Stimulated activated CD4-positive, alpha-beta T cell treated with anti-CD3 and anti-CD28 coated beads, TNF-alpha, amount 100 ng/mL, for 48 hours (primary cell): ENCODE results near the gene FCSK.

Experiments used
- DNase-seq, 3 donors: peaks; one replicate each; pipeline ENCODE4 v3.0.0-alpha.2; 2020; ENCODE audit warnings: low read depth in 3 of 3

FCSK gene

GRCh38 chr16:70476272-70477020, 22.1 kb downstream of the FCSK start:
- peak; percentile 30 to 46 (median 38) for DNase-seq

GRCh38 chr16:70478169-70478568, 23.8 kb downstream of the FCSK start:
- no peak for DNase-seq

- no peak for DNase-seq
These were observed 24.5 kb downstream of the FCSK start for GRCh38 chr16:70478912-70479341.

GRCh38 chr16:70480127-70481105, 26.0 kb downstream of the FCSK start:
- DNase-seq: no peak

GRCh38 chr16:70481929-70482536, 27.6 kb downstream of the FCSK start:
- DNase-seq: no peak

GRCh38 chr16:70482624-70483023, 28.2 kb downstream of the FCSK start:
- DNase-seq: no peak

- no peak for DNase-seq
These were observed 29.0 kb downstream of the FCSK start for GRCh38 chr16:70483426-70483825.

GRCh38 chr16:70484867-70485266, 30.5 kb downstream of the FCSK start:
- no peak for DNase-seq

GRCh38 chr16:70490261-70490660, 35.9 kb downstream of the FCSK start:
- DNase-seq: no peak

GRCh38 chr16:70493802-70494201, 39.4 kb downstream of the FCSK start:
- DNase-seq: no peak

GRCh38 chr16:70494202-70494770, 39.9 kb downstream of the FCSK start:
- DNase-seq: no peak

GRCh38 chr16:70494777-70495176, 40.4 kb downstream of the FCSK start:
- DNase-seq: no peak

GRCh38 chr16:70495425-70496182, 41.2 kb downstream of the FCSK start:
- DNase-seq: no peak

- DNase-seq: peak in 2 of 3 donors; percentile 8 to 15
These were observed 42.1 kb downstream of the FCSK start for GRCh38 chr16:70496513-70496912.

GRCh38 chr16:70508752-70509151, 54.4 kb downstream of the FCSK start:
- no peak for DNase-seq

- no peak for DNase-seq
These were observed 55.8 kb downstream of the FCSK start for GRCh38 chr16:70510216-70510615.

- no peak for DNase-seq
These were observed 57.4 kb downstream of the FCSK start for GRCh38 chr16:70511833-70512232.

GRCh38 chr16:70512456-70512855, 58.1 kb downstream of the FCSK start:
- no peak for DNase-seq

- DNase-seq: no peak
These were observed 66.4 kb downstream of the FCSK start for GRCh38 chr16:70520612-70521297.

GRCh38 chr16:70522216-70523075, 68.1 kb downstream of the FCSK start:
- no peak for DNase-seq
